ENCODE results near the gene SPARC. TPM values are rescaled to one million over a fixed set of nuclear protein-coding genes. Genes with fewer than 3 reads are reported as not detected.

SPARC gene
- total RNA-seq, 2 donors from 2014 or later = 1,654 to 1,851 TPM

GRCh38 chr5:151657114-151657513 lies 29.6 kb downstream of the SPARC start:
- no peak for ATAC-seq (ENCODE audit: insufficient number of reproducible peaks, low FRiP score, low read depth)
- no peaks in the 10 kb centered on the region for H3K27me3 ChIP-seq (replicated peaks; ENCODE audit: insufficient read depth)

DNA sequence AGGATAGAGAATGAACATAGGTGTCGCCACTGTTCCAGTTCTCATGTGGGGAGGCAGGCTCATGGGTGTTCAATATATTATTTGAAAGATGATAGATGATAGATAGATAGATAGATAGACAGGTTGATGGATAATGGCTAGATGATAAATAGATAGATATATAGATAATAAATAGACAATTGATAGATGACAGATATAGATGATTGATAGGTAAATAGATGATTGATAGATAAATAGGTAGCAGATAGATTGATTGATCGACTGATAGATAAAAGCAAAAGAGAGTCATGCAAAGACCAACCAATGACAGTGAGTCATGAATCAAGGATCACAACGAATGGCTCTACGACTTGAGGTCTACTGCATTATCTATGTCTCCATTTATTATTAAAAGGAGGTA lies 30.4 kb downstream of the SPARC start:
- TF ChIP-seq CTCF (IDR thresholded peaks at IDR 0.05) = no peak
- no peak for ATAC-seq (ENCODE audit: insufficient number of reproducible peaks, low FRiP score, low read depth)

More at GRCh38 chr5:151657114-151657513, 29.6 kb downstream of the SPARC start:
- peaks cover 6% of the 10 kb centered on the region for H3K36me3 ChIP-seq
- no peak for DNase-seq (ENCODE audit: low spot score)
- no peak for TF ChIP-seq CTCF (IDR thresholded peaks at IDR 0.05)
- no peak overlapping the region for H3K4me3 ChIP-seq
- peaks cover 0 to 25% of the 10 kb centered on the region in 2 donors for H3K4me1 ChIP-seq (ENCODE audit: control insufficient read depth in 1 of 2, low read depth in 2 of 2)
- no peak overlapping the region for H3K27ac ChIP-seq
- no peaks in the 10 kb centered on the region for H3K9me3 ChIP-seq

DNA sequence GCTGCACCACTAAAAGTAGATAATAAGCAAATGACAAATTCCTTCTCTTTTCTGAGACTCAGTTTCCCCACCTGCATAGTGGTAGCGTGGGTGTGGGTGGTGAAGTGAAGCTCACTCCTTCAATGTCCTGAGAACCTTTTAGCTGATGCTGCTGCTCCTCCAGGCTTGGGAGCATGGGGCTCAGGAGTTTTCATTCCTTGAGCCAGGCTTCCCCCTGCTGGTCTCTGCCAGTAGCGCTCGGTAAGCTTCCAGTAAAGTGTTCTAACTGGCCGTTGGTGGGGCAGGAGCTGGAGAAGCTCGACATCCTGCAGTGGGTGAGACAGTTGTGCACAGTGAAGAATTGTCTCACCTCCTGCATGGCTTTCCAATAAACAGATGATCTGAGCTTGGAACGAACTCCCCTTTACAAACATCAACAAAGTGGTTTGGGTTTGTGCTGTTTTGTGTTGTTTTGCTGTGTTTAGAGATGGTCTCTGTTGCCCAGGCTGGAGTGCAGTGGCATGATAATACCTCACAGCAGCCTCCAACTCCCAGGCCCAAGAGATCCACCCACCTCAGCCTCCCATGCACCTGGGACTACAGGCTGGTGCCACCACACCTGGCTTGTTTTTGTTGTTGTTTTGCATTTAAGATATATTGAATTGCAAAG lies 34.6 kb downstream of the SPARC start:
- no peak overlapping the region for H3K27ac ChIP-seq
- DNase-seq (ENCODE audit: low spot score) (no peak), ATAC-seq (ENCODE audit: insufficient number of reproducible peaks, low FRiP score, low read depth) (peak; percentile 74)
- H3K27me3 ChIP-seq (replicated peaks; ENCODE audit: insufficient read depth) = no peaks in the 10 kb centered on the region
- H3K9me3 ChIP-seq = no peaks in the 10 kb centered on the region
- no peaks in the 10 kb centered on the region for H3K36me3 ChIP-seq
- no peaks in the 10 kb centered on the region for H3K4me1 ChIP-seq (ENCODE audit: control insufficient read depth in 1 of 2, low read depth in 2 of 2)
- H3K4me3 ChIP-seq = no peak overlapping the region
- TF ChIP-seq CTCF (IDR thresholded peaks at IDR 0.05) = peak; percentile 84

More for the DNA sequence above, 30.4 kb downstream of the SPARC start:
- Histone ChIP-seq H3K27me3 (replicated peaks; ENCODE audit: insufficient read depth) (no peaks in the 10 kb centered on the region), H3K4me1 (ENCODE audit: control insufficient read depth in 1 of 2, low read depth in 2 of 2) (peaks cover 0 to 20% of the 10 kb centered on the region in 2 donors), H3K9me3 (no peaks in the 10 kb centered on the region), H3K4me3 (no peak overlapping the region), H3K27ac (no peak overlapping the region), H3K36me3 (no peaks in the 10 kb centered on the region)
- no peak for DNase-seq (ENCODE audit: low spot score)

DNA sequence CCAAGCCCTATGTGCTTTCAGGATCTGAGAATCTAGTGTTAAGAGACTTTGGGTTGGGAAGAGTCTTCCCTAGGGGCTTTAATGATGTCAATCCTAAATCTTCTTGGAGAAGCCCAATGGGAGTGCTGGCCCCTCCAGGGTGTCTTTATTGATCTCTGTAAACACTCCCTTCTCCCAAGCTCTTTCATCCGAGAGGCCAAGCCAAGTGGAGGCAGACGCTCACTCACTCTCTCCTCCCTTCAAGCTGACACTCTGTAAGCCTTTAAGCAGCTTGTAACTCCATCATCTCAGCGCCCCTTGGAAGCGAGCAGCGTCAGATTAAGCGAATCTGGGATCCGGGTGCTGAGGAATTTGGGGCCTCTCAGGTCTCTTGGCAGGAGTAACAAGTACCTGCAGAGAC lies 37.7 kb downstream of the SPARC start:
- H3K36me3 ChIP-seq = no peaks in the 10 kb centered on the region
- no peaks in the 10 kb centered on the region for H3K9me3 ChIP-seq
- DNase-seq (ENCODE audit: low spot score) (no peak), ATAC-seq (ENCODE audit: insufficient number of reproducible peaks, low FRiP score, low read depth) (no peak)
- H3K27me3 ChIP-seq (replicated peaks; ENCODE audit: insufficient read depth) = no peaks in the 10 kb centered on the region
- no peaks in the 10 kb centered on the region for H3K4me1 ChIP-seq (ENCODE audit: control insufficient read depth in 1 of 2, low read depth in 2 of 2)
- TF ChIP-seq CTCF (IDR thresholded peaks at IDR 0.05) = no peak
- H3K4me3 ChIP-seq = no peak overlapping the region
- no peak overlapping the region for H3K27ac ChIP-seq

GRCh38 chr5:151648089-151648488 lies 38.6 kb downstream of the SPARC start:
- Histone ChIP-seq H3K27me3 (replicated peaks; ENCODE audit: insufficient read depth) (no peaks in the 10 kb centered on the region), H3K4me1 (ENCODE audit: control insufficient read depth in 1 of 2, low read depth in 2 of 2) (no peaks in the 10 kb centered on the region), H3K9me3 (no peaks in the 10 kb centered on the region), H3K4me3 (no peak overlapping the region), H3K27ac (no peak overlapping the region), H3K36me3 (no peaks in the 10 kb centered on the region)
- TF ChIP-seq CTCF (IDR thresholded peaks at IDR 0.05) = no peak
- ATAC-seq (ENCODE audit: insufficient number of reproducible peaks, low FRiP score, low read depth) (no peak), DNase-seq (ENCODE audit: low spot score) (no peak)

Measured in thoracic aorta (tissue), 2 donors.